Activated T-helper 1 cell treated with anti-CD3 and anti-CD28 coated beads, Interleukin-2, amount 50 U/mL, for 16 hours (primary cell): Measurements from ENCODE around the gene TMEM53.

ENCODE experiments used
- DNase-seq, 2 donors: peaks; one replicate each; pipeline ENCODE4 v3.0.0-alpha.2; 2020; ENCODE audit warnings: low read depth in 1 of 2, low spot score in 1 of 2

Gene TMEM53

GRCh38 chr1:44648529-44649250 is 25.6 kb downstream of the TMEM53 start:
- DNase-seq, result no peak

GRCh38 chr1:44647896-44648295 is 26.4 kb downstream of the TMEM53 start:
- DNase-seq, result no peak

- no peak for DNase-seq
These were observed 27.8 kb downstream of the TMEM53 start for GRCh38 chr1:44646261-44647110.

- DNase-seq, result no peak
These were observed 28.6 kb downstream of the TMEM53 start for GRCh38 chr1:44645476-44646244.

- DNase-seq, result no peak
These were observed 29.5 kb downstream of the TMEM53 start for GRCh38 chr1:44644806-44645205.

- no peak for DNase-seq
These were observed 30.5 kb downstream of the TMEM53 start for GRCh38 chr1:44643721-44644334.

GRCh38 chr1:44642925-44643324 is 31.4 kb downstream of the TMEM53 start:
- no peak for DNase-seq

GRCh38 chr1:44642255-44642654 is 32.0 kb downstream of the TMEM53 start:
- no peak for DNase-seq

GRCh38 chr1:44641126-44642102 is 32.9 kb downstream of the TMEM53 start:
- no peak for DNase-seq

- no peak for DNase-seq
These were observed 34.0 kb downstream of the TMEM53 start for GRCh38 chr1:44640200-44640853.

- no peak for DNase-seq
These were observed 36.4 kb downstream of the TMEM53 start for GRCh38 chr1:44637702-44638411.

GRCh38 chr1:44636688-44637598 is 37.3 kb downstream of the TMEM53 start:
- no peak for DNase-seq

- no peak for DNase-seq
These were observed 38.1 kb downstream of the TMEM53 start for GRCh38 chr1:44636083-44636687.

GRCh38 chr1:44635439-44635838 is 38.8 kb downstream of the TMEM53 start:
- no peak for DNase-seq

- DNase-seq, result no peak
These were observed 39.6 kb downstream of the TMEM53 start for GRCh38 chr1:44634606-44635189.

GRCh38 chr1:44632598-44632997 is 41.7 kb downstream of the TMEM53 start:
- DNase-seq, result no peak
